KMS-11 (cell line): Measurements from ENCODE around the gene TOLLIP.

Source experiments
- H2AFZ ChIP-seq: fragments of 200-600 bp; sonication (generic); 2 replicates; pipeline ENCODE4 v1.6.1; 2016; ENCODE audit warnings: antibody characterized with exemption, mixed run types, low read depth
- H3K27ac ChIP-seq: fragments of 200-600 bp; sonication (generic); 2 replicates; pipeline ENCODE4 v1.6.1; 2016; ENCODE audit warnings: mild to moderate bottlenecking, mixed run types
- H3K27me3 ChIP-seq: fragments of 200-600 bp; sonication (generic); 2 replicates; pipeline ENCODE4 v1.6.1; 2017; ENCODE audit warnings: mild to moderate bottlenecking, low read depth, mixed run types, moderate library complexity; ENCODE audit not compliant: insufficient read depth
- H3K36me3 ChIP-seq: fragments of 200-600 bp; sonication (generic); 2 replicates; pipeline ENCODE4 v1.6.1; 2017; ENCODE audit warnings: mild to moderate bottlenecking, mixed run types; ENCODE audit not compliant: insufficient read depth
- H3K4me1 ChIP-seq: fragments of 200-600 bp; sonication (generic); 2 replicates; pipeline ENCODE4 v1.6.1; 2016; ENCODE audit warnings: mild to moderate bottlenecking, low read depth, mixed run types; ENCODE audit not compliant: poor library complexity, severe bottlenecking
- H3K4me2 ChIP-seq: fragments of 200-600 bp; sonication (generic); 2 replicates; pipeline ENCODE4 v1.7.0; 2016; ENCODE audit warnings: mild to moderate bottlenecking, mixed run types
- H3K4me3 ChIP-seq: fragments of 200-600 bp; sonication (generic); IDR thresholded peaks from 2 replicates; pipeline ENCODE4 v1.6.1; 2017; ENCODE audit warnings: low read depth, low read length, mixed read lengths; ENCODE audit not compliant: insufficient read depth
- H3K79me2 ChIP-seq: fragments of 200-600 bp; sonication (generic); 2 replicates; pipeline ENCODE4 v1.6.1; 2016; ENCODE audit warnings: low read depth, mixed run types; ENCODE audit not compliant: insufficient read depth
- H3K9ac ChIP-seq: fragments of 200-600 bp; sonication (generic); 2 replicates; pipeline ENCODE4 v1.6.1; 2016; ENCODE audit warnings: mild to moderate bottlenecking, mixed run types
- H4K20me1 ChIP-seq: fragments of 200-600 bp; sonication (generic); 2 replicates; pipeline ENCODE4 v1.6.1; 2016; ENCODE audit warnings: mild to moderate bottlenecking, mixed run types; ENCODE audit not compliant: insufficient read depth
- TF ChIP-seq, protein P1 (sequence below): fragments of 200-600 bp; sonication (generic); conservative IDR thresholded peaks from 2 replicates; pipeline ENCODE4 v1.6.1; 2017; ENCODE audit warnings: low read depth, mild to moderate bottlenecking, antibody characterized with exemption, low read length, moderate library complexity, mixed read lengths

Gene TOLLIP

DNA sequence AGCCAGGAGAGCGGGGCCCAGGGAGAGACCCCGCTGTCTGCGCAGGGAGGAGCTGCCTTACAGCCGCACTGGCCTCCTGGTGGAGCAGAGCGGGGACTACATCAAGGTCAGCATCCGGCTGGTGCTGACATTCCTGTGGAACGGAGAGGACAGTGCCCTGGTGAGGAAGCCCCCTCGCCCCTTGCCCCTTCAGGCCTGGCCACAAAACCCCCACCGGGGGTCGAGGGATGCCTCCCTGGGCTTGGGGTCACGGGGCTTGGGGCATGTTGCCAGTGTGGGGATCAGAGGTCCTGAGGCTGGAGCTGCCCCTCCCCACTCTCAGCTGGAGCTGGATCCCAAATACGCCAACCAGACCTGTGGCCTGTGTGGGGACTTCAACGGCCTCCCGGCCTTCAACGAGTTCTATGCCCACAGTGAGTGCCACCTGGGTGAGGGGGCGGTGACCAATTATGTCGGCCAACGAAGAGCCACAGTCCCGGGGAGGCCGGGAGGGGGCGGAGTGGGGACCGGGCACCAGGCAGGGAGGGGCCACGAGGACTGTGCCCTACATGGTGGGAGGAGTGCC, 82.4 kb downstream of the TOLLIP start:
- H3K4me2 ChIP-seq: no peak overlapping the region
- H3K4me3 ChIP-seq: no peak overlapping the region
- H3K79me2 ChIP-seq: no peaks in the 10 kb centered on the region
- no peak overlapping the region for H3K27ac ChIP-seq
- peaks cover 47% of the 10 kb centered on the region for H3K27me3 ChIP-seq
- TF ChIP-seq, protein P1, sequence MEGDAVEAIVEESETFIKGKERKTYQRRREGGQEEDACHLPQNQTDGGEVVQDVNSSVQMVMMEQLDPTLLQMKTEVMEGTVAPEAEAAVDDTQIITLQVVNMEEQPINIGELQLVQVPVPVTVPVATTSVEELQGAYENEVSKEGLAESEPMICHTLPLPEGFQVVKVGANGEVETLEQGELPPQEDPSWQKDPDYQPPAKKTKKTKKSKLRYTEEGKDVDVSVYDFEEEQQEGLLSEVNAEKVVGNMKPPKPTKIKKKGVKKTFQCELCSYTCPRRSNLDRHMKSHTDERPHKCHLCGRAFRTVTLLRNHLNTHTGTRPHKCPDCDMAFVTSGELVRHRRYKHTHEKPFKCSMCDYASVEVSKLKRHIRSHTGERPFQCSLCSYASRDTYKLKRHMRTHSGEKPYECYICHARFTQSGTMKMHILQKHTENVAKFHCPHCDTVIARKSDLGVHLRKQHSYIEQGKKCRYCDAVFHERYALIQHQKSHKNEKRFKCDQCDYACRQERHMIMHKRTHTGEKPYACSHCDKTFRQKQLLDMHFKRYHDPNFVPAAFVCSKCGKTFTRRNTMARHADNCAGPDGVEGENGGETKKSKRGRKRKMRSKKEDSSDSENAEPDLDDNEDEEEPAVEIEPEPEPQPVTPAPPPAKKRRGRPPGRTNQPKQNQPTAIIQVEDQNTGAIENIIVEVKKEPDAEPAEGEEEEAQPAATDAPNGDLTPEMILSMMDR: no peak
- H3K36me3 ChIP-seq: no peaks in the 10 kb centered on the region
- H3K4me1 ChIP-seq: no peaks in the 10 kb centered on the region
- no peak overlapping the region for H2AFZ ChIP-seq
- no peaks in the 10 kb centered on the region for H4K20me1 ChIP-seq
- no peak overlapping the region for H3K9ac ChIP-seq

DNA sequence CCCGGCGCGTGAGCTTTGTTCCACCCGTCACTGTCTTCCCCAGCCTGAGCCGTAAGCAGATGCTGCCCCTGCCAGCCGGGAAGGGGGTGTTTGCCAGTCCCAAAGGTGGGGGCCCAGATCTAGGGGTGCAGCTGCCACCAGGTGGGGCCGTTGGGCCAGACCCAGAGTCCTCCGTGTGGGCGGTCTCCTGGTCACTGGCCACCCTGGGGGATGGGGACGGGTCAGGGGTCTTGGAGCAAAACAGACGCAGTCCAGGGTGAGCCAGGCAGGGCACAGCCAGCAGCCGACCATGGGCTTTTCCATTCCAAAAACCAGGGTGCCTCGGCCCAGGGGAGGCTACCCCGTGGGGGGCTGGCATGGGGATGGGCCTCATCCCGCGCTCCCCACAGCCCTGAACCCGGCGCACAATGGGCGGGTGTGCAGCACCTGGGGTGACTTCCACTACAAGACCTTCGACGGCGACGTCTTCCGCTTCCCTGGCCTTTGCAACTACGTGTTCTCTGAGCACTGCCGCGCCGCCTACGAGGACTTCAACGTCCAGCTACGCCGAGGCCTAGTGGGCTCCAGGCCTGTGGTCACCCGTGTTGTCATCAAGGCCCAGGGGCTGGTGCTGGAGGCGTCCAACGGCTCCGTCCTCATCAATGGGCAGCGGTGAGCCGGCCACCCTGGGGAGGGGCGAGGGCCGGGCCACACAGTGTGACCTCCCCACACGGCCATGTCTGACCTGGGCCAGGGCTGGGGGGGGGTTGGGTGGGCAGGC, 83.0 kb downstream of the TOLLIP start:
- no peaks in the 10 kb centered on the region for H3K4me1 ChIP-seq
- TF ChIP-seq, protein P1: no peak
- no peaks in the 10 kb centered on the region for H4K20me1 ChIP-seq
- H3K36me3 ChIP-seq: no peaks in the 10 kb centered on the region
- H3K27ac ChIP-seq: no peak overlapping the region
- H3K4me2 ChIP-seq: no peak overlapping the region
- no peaks in the 10 kb centered on the region for H3K79me2 ChIP-seq
- no peak overlapping the region for H3K9ac ChIP-seq
- H3K4me3 ChIP-seq: no peak overlapping the region
- no peak overlapping the region for H2AFZ ChIP-seq
- peaks cover 46% of the 10 kb centered on the region for H3K27me3 ChIP-seq

GRCh38 chr11:1225386-1226225, 83.8 kb downstream of the TOLLIP start:
- Histone ChIP-seq H3K27ac (no peak overlapping the region), H3K36me3 (no peaks in the 10 kb centered on the region), H4K20me1 (no peaks in the 10 kb centered on the region), H3K9ac (no peak overlapping the region), H3K4me1 (no peaks in the 10 kb centered on the region), H3K27me3 (peaks cover 44% of the 10 kb centered on the region), H3K4me2 (no peak overlapping the region), H2AFZ (no peak overlapping the region), H3K79me2 (no peaks in the 10 kb centered on the region), H3K4me3 (no peak overlapping the region)
- TF ChIP-seq, protein P1: no peak

GRCh38 chr11:1224491-1225385, 84.7 kb downstream of the TOLLIP start:
- Histone ChIP-seq H3K4me1 (no peaks in the 10 kb centered on the region), H3K4me3 (no peak overlapping the region), H3K4me2 (no peak overlapping the region), H3K36me3 (no peaks in the 10 kb centered on the region), H3K9ac (no peak overlapping the region), H3K27ac (no peak overlapping the region), H4K20me1 (no peaks in the 10 kb centered on the region), H3K27me3 (peaks cover 45% of the 10 kb centered on the region), H2AFZ (no peak overlapping the region), H3K79me2 (no peaks in the 10 kb centered on the region)
- TF ChIP-seq, protein P1: no peak
